SK-N-SH (cell line): ENCODE results near the gene BMF. TPM values are rescaled to one million over a fixed set of nuclear protein-coding genes. Genes with fewer than 3 reads are reported as not detected.
A peak's percentile ranks its signal among the peaks of the same experiment; 100 is the strongest.

Source experiments
- CTCF ChIA-PET: fragments of 300-600, 350-600 bp; formaldehyde crosslinking; extraction: SDS; loops from one replicate; lab custom pipeline; 2021; lab: Yijun Ruan, JAX
- POLR2A ChIA-PET: fragments of 350-600 bp; sonication (Branson Sonifier 250); formaldehyde crosslinking; extraction: SDS; loops from one replicate; lab custom pipeline; 2020; ENCODE audit warnings: antibody characterized with exemption, inconsistent platforms; lab: Yijun Ruan, JAX
- DNase-seq: peaks from one replicate; pipeline ENCODE4 v3.0.0; 2012
- H2AFZ ChIP-seq: fragments of 200-600 bp; sonication (generic); 2 replicates; pipeline ENCODE4 v1.8.1; 2016; ENCODE audit warnings: antibody characterized with exemption, mild to moderate bottlenecking, low read depth
- H3F3A ChIP-seq: fragments of 200-600 bp; sonication (generic); replicated peaks from 2 replicates; pipeline ENCODE3; 2016; ENCODE audit warnings: antibody characterized with exemption, mild to moderate bottlenecking; ENCODE audit not compliant: insufficient read depth
- H3K27ac ChIP-seq, 2 experiments: fragments of 200-500 bp in 1 of 2; fragments of 200-600 bp in 1 of 2; sonication (Bioruptor generic) in 1 of 2; sonication (generic), shearing (Covaris generic) in 1 of 2; 2 replicates each; pipeline versions ENCODE4 v1.5.1 to v1.6.1; 2014 to 2016; ENCODE audit warnings: low read depth in 2 of 2, inconsistent platforms in 1 of 2, low read length in 1 of 2, mild to moderate bottlenecking in 1 of 2, mixed read lengths in 1 of 2
- H3K27me3 ChIP-seq: fragments of 200-600 bp; sonication (generic), shearing (Covaris generic); 2 replicates; pipeline ENCODE4 v1.6.1; 2016; ENCODE audit warnings: mixed run types; ENCODE audit not compliant: insufficient read depth
- H3K36me3 ChIP-seq, 2 experiments: fragments of 200-500 bp in 1 of 2; fragments of 200-600 bp in 1 of 2; sonication (Bioruptor generic) in 1 of 2; sonication (generic) in 1 of 2; replicated peaks in 1 of 2; 2 replicates each; pipeline versions ENCODE3 to v1.5.1; 2014 to 2016; ENCODE audit warnings: low read length in 1 of 2, mild to moderate bottlenecking in 1 of 2; ENCODE audit not compliant: insufficient read depth in 2 of 2, control insufficient read depth in 1 of 2
- H3K4me1 ChIP-seq, 2 experiments: fragments of 200-500 bp in 1 of 2; fragments of 200-600 bp in 1 of 2; sonication (Bioruptor generic) in 1 of 2; sonication (generic), shearing (Covaris generic) in 1 of 2; 2 replicates each; pipeline versions ENCODE4 v1.5.1 to v1.6.1; 2014 to 2016; ENCODE audit warnings: low read depth in 1 of 2, low read length in 1 of 2, mixed run types in 1 of 2; ENCODE audit not compliant: insufficient read depth in 2 of 2, control insufficient read depth in 1 of 2
- H3K4me2 ChIP-seq: fragments of 200-600 bp; sonication (generic), shearing (Covaris generic); 2 replicates; pipeline ENCODE4 v1.6.1; 2017; ENCODE audit warnings: mixed run types
- H3K4me3 ChIP-seq, 2 experiments: fragments of 200-500 bp in 1 of 2; fragments of 200-600 bp in 1 of 2; sonication (Bioruptor generic) in 1 of 2; sonication (generic), shearing (Covaris generic) in 1 of 2; 2 replicates each; pipeline versions ENCODE4 v1.5.1 to v1.8.1; 2014 to 2016; ENCODE audit warnings: low read depth in 2 of 2, inconsistent platforms in 1 of 2, low read length in 1 of 2, mild to moderate bottlenecking in 1 of 2, mixed read lengths in 1 of 2, moderate library complexity in 1 of 2
- H3K79me2 ChIP-seq: fragments of 200-600 bp; sonication (generic); 2 replicates; pipeline ENCODE4 v1.8.1; 2017; ENCODE audit warnings: mild to moderate bottlenecking; ENCODE audit not compliant: insufficient read depth
- H3K9ac ChIP-seq: fragments of 200-600 bp; sonication (generic); 2 replicates; pipeline ENCODE4 v1.6.1; 2017; ENCODE audit warnings: mixed run types
- H3K9me2 ChIP-seq: fragments of 200-600 bp; sonication (generic); 2 replicates; pipeline ENCODE4 v1.6.1; 2017; ENCODE audit warnings: mixed run types
- H3K9me3 ChIP-seq: fragments of 200-600 bp; sonication (generic); 2 replicates; pipeline ENCODE4 v1.6.1; 2017; ENCODE audit warnings: mixed run types, mild to moderate bottlenecking, moderate library complexity
- H4K20me1 ChIP-seq: fragments of 200-600 bp; sonication (generic); 2 replicates; pipeline ENCODE4 v1.6.1; 2017; ENCODE audit warnings: mild to moderate bottlenecking, mixed run types; ENCODE audit not compliant: insufficient read depth
- CTCF ChIP-seq: fragments of 200-600 bp; sonication (generic); IDR thresholded peaks from 2 replicates; pipeline ENCODE4 v1.6.1; 2017; ENCODE audit warnings: antibody characterized with exemption, mild to moderate bottlenecking, moderate library complexity
- EP300 ChIP-seq, 2 experiments: IDR thresholded peaks; 2 replicates each; pipeline versions ENCODE4 v1.4.0 to v1.6.1; 2012; ENCODE audit warnings: borderline replicate concordance in 1 of 2, low read depth in 1 of 2, low read length in 1 of 2
- EZH2phosphoT487 ChIP-seq: fragments of 200-600 bp; sonication (generic); IDR thresholded peaks from 2 replicates; pipeline ENCODE4 v1.6.1; 2017; ENCODE audit warnings: low read depth, mixed run types, mild to moderate bottlenecking, antibody characterized with exemption, moderate library complexity, borderline replicate concordance
- FOSL2 ChIP-seq: IDR thresholded peaks from 2 replicates; pipeline ENCODE4 v1.4.0; 2012; ENCODE audit warnings: low read depth, mild to moderate bottlenecking, moderate library complexity, borderline replicate concordance
- FOXJ3 ChIP-seq: sonication (generic); formaldehyde crosslinking; IDR thresholded peaks from 2 replicates; pipeline ENCODE4 v1.5.1; 2020; ENCODE audit warnings: mild to moderate bottlenecking, missing genetic modification reagents
- FOXM1 ChIP-seq: IDR thresholded peaks from 2 replicates; pipeline ENCODE4 v1.4.0; 2012; ENCODE audit warnings: low read depth, mild to moderate bottlenecking
- GATA2 ChIP-seq: sonication (generic); formaldehyde crosslinking; IDR thresholded peaks from 2 replicates; pipeline ENCODE4 v1.5.0; 2020; ENCODE audit warnings: mild to moderate bottlenecking, missing genetic modification reagents
- JUND ChIP-seq: IDR thresholded peaks from 2 replicates; pipeline ENCODE4 v1.4.0; 2012
- MAX ChIP-seq: IDR thresholded peaks from 2 replicates; pipeline ENCODE4 v1.4.0; 2012; ENCODE audit warnings: low read depth
- MXI1 ChIP-seq: IDR thresholded peaks from 2 replicates; pipeline ENCODE4 v1.6.1; 2012; ENCODE audit warnings: mild to moderate bottlenecking, low read depth, low read length, improper control_type of control experiment
- NFIC ChIP-seq: IDR thresholded peaks from 2 replicates; pipeline ENCODE4 v1.4.0; 2012; ENCODE audit warnings: borderline replicate concordance
- NRF1 ChIP-seq: IDR thresholded peaks from 2 replicates; pipeline ENCODE4 v1.6.1; 2012; ENCODE audit warnings: low read depth, mild to moderate bottlenecking, low read length
- POLR2AphosphoS5 ChIP-seq: IDR thresholded peaks from 2 replicates; pipeline ENCODE4 v1.6.1; 2012; ENCODE audit warnings: low read depth, low read length
- RAD21 ChIP-seq: IDR thresholded peaks from 2 replicates; pipeline ENCODE4 v1.6.1; 2012; ENCODE audit warnings: mild to moderate bottlenecking, low read length
- RCOR1 ChIP-seq: fragments of 150-350 bp; IDR thresholded peaks from 2 replicates; pipeline ENCODE4 v1.6.1; 2017; ENCODE audit warnings: antibody characterized with exemption, low read length
- REST ChIP-seq: IDR thresholded peaks from 2 replicates; pipeline ENCODE4 v1.6.1; 2012; ENCODE audit warnings: mild to moderate bottlenecking, low read depth, low read length, moderate library complexity
- RFX5 ChIP-seq: IDR thresholded peaks from 2 replicates; pipeline ENCODE4 v1.6.1; 2012; ENCODE audit warnings: mild to moderate bottlenecking, improper control_type of control experiment, low read length
- RXRA ChIP-seq: IDR thresholded peaks from 2 replicates; pipeline ENCODE4 v1.4.0; 2012; ENCODE audit warnings: low read depth, mild to moderate bottlenecking, borderline replicate concordance
- SMC3 ChIP-seq: IDR thresholded peaks from 2 replicates; pipeline ENCODE4 v1.6.1; 2012; ENCODE audit warnings: low read depth, low read length, improper control_type of control experiment
- TEAD4 ChIP-seq: IDR thresholded peaks from 2 replicates; pipeline ENCODE4 v1.4.0; 2012; ENCODE audit warnings: mild to moderate bottlenecking, borderline replicate concordance; ENCODE audit not compliant: insufficient read depth
- USF1 ChIP-seq: IDR thresholded peaks from 2 replicates; pipeline ENCODE4 v1.4.0; 2012; ENCODE audit warnings: low read depth, borderline replicate concordance
- WGBS: methylation state at CpG from one replicate; pipeline ENCODE4 v1.1.6; 2017; ENCODE audit warnings: low lambda C conversion rate; 5-methylcytosine and 5-hydroxymethylcytosine counted together
- polyA plus RNA-seq, 3 experiments: library from polyadenylated mRNA; depleted of rRNA; stranded (reverse); fragments of >200 nt; gene quantifications; 2 replicates each; pipeline ENCODE4 v1.2.3, GENCODE V29; 2012

The BMF gene
- polyA plus RNA-seq, 1 of the 3 experiments (the other 2 are of a cell fraction): 0.72 TPM

GRCh38 chr15:40067921-40068624 lies 40.6 kb downstream of the BMF start:
- Histone ChIP-seq H3K27ac (peak overlapping the region in 1 of 2 experiments; percentile 93; a peak in 1 of 4 replicates), H3K27me3 (no peaks in the 10 kb centered on the region), H3K79me2 (no peaks in the 10 kb centered on the region), H3K9ac (no peak overlapping the region), H3K4me2 (no peak overlapping the region), H2AFZ (no peak overlapping the region), H3K36me3 (no peaks in the 10 kb centered on the region), H3K4me3 (no peak overlapping the region), H3F3A (no peaks in the 10 kb centered on the region), H4K20me1 (no peaks in the 10 kb centered on the region), H3K4me1 (peaks cover 17 to 39% of the 10 kb centered on the region in 2 experiments), H3K9me3 (no peaks in the 10 kb centered on the region), H3K9me2 (no peaks in the 10 kb centered on the region)
- TF ChIP-seq SMC3: no peak
- no peak for TF ChIP-seq NFIC
- TF ChIP-seq RCOR1: no peak
- TF ChIP-seq RFX5: no peak
- no peak for TF ChIP-seq MXI1
- TF ChIP-seq EP300 (IDR thresholded peaks at IDR 0.05; ENCODE audit: borderline replicate concordance in 1 of 2, low read depth in 1 of 2, low read length in 1 of 2): no peak
- TF ChIP-seq POLR2AphosphoS5: no peak
- no peak for TF ChIP-seq JUND
- no peak for TF ChIP-seq CTCF
- TF ChIP-seq FOXM1: no peak
- TF ChIP-seq RXRA: no peak
- 93% methylated on average over 6 of the region's 6 CpGs for WGBS
- CTCF ChIA-PET: no interaction called here
- no peak for DNase-seq
- POLR2A ChIA-PET: no interaction called here

GRCh38 chr15:40066589-40066988 lies 42.1 kb downstream of the BMF start:
- Histone ChIP-seq H3K27ac (no peak overlapping the region), H3K4me1 (peaks cover 17 to 39% of the 10 kb centered on the region in 2 experiments), H3K4me2 (no peak overlapping the region), H4K20me1 (no peaks in the 10 kb centered on the region), H3K9ac (no peak overlapping the region), H3K9me3 (no peaks in the 10 kb centered on the region), H3K9me2 (no peaks in the 10 kb centered on the region), H3K36me3 (no peaks in the 10 kb centered on the region), H2AFZ (no peak overlapping the region), H3K79me2 (no peaks in the 10 kb centered on the region), H3K27me3 (no peaks in the 10 kb centered on the region), H3K4me3 (no peak overlapping the region), H3F3A (no peaks in the 10 kb centered on the region)
- ChIA-PET POLR2A (no interaction called here), CTCF (interaction anchor here (1.0 to 1.5 kb wide), 4 partner anchors 21 to 208 kb away, joined by 3 to 8 read pairs (median 5); no protein-coding TSS in a partner anchor)
- DNase-seq: no peak
- 78% methylated on average over 5 of the region's 5 CpGs for WGBS
- no peak for TF ChIP-seq FOXJ3 (CRISPR knock-in tag)
- no peak for TF ChIP-seq RAD21
- TF ChIP-seq FOSL2: no peak
- TF ChIP-seq REST: no peak
- no peak for TF ChIP-seq USF1
- no peak for TF ChIP-seq GATA2 (CRISPR knock-in tag)
- no peak for TF ChIP-seq MAX
- TF ChIP-seq TEAD4: no peak
- no peak for TF ChIP-seq EZH2phosphoT487
- TF ChIP-seq MXI1: no peak
- no peak for TF ChIP-seq JUND
- TF ChIP-seq NRF1: no peak
- no peak for TF ChIP-seq RXRA
